ENCODE data around the gene IGSF9. TPM values are rescaled to one million over a fixed set of nuclear protein-coding genes. Genes with fewer than 3 reads are reported as not detected.

IGSF9 gene
- total RNA-seq, 2 experiments from 2014 or later, result not detected

DNA sequence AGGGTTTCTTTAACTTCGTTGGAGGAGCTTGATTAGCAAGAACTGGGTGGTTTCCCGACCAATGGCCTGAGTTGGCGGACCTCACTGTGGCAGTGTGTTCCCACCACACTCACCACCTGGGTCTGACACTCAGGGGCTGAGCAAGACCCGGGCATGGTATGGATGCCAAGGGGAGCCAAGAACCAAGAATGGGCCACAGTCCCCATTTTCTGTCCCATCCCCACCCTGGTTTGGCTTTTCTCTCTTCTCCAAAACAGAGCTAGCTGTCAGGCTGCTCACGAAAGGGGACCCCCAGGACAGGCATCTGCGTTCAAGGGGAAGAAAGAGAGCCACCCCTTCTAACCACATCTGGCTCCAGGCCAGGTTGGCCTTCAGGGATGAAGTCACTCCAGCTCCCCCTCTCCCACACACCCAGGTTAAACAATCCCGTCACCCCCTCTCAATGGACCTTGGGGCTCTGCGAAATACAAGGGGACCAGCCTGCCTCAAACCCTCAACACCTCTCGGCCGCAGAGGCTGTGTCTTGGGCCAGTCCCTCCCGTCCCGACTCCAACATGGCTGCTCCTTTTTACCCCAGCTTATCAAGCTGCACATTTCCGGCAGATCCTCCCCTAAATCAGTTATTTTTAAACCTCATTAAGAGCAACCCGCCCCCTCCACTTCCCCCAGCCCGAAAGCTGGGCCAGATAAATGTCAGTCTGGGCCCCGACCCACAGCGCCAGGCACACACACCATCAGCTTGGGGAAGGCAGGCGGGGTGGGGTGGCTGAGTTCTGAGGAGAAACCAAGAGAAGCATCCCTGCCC, 23.5 kb downstream of the IGSF9 start:
- no peak for ATAC-seq (ENCODE audit: low read depth)

DNA sequence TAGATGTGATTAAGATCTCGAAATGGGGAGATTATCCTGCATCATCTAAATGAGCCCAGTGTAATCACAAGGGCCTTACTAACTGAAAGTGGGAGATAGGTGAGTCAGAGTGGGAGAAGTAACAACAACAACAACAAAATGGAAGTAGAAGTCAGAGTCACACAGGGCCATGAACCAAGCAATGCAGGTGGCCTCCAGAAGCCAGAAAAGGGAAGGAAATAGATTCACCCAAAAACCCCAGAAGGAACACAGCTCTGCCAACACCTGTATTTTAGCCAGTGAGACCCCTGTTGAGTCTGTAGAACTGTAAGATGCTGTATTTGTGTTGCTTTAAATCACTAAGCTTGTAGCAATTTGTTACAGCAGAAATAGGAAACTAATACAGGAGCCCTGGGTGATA, 24.2 kb downstream of the IGSF9 start:
- peaks cover 55% of the 10 kb centered on the region for H3K4me1 Mint-ChIP-seq
- no peaks in the 10 kb centered on the region for H3K9me3 Mint-ChIP-seq
- peak overlapping the region; percentile 98 for H3K27ac Mint-ChIP-seq

More for the DNA sequence above, 23.5 kb downstream of the IGSF9 start:
- Mint-ChIP-seq H3K36me3 (peaks cover 41% of the 10 kb centered on the region), H3K4me3 (peak overlapping the region; percentile 97), H3K27me3 (no peaks in the 10 kb centered on the region), H3K9me3 (no peaks in the 10 kb centered on the region), H3K4me1 (peaks cover 58% of the 10 kb centered on the region), H3K27ac (peak overlapping the region; percentile 98)
- no peak for DNase-seq
- POLR2A ChIA-PET, result interaction anchor here (0.7 to 4.7 kb wide), 6 partner anchors 11 to 124 kb away, joined by 3 to 24 read pairs (median 5); partner anchors contain the start of genes PIGM and SLAMF8

DNA sequence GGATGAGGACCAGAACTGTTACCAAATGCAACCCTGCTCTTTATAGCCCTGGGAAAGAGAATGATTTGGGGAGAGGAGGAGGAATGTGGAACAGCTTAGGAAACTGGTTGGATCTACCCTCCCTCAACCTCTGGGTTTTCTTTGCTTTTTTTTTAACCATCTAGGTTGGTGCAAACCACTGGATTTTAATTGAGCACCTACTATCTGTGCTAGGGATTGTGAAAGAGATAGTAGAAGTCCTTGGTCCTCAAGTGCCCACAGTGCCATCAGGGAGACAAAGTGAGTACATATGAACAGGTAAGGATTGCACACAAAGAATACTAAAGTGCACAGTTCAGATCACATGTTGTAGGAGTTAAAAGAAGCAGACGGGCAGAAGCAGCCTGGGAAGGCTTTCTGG, 24.8 kb downstream of the IGSF9 start:
- Mint-ChIP-seq H3K27me3 (no peaks in the 10 kb centered on the region), H3K27ac (peak overlapping the region; percentile 98), H3K36me3 (peaks cover 41% of the 10 kb centered on the region), H3K4me3 (no peak overlapping the region), H3K4me1 (peaks cover 49% of the 10 kb centered on the region), H3K9me3 (no peaks in the 10 kb centered on the region)
- DNase-seq, result no peak
- no peak for ATAC-seq (ENCODE audit: low read depth)
- POLR2A ChIA-PET, result no interaction called here

More for the DNA sequence above, 24.2 kb downstream of the IGSF9 start:
- Mint-ChIP-seq H3K27me3 (no peaks in the 10 kb centered on the region), H3K36me3 (peaks cover 41% of the 10 kb centered on the region), H3K4me3 (peak overlapping the region; percentile 97)
- no peak for DNase-seq
- POLR2A ChIA-PET, result interaction anchor here (0.7 to 4.7 kb wide), 3 partner anchors 12 to 110 kb away, joined by 3 to 24 read pairs (median 3); partner anchors contain the start of gene SLAMF8
- ATAC-seq (ENCODE audit: low read depth), result no peak

- POLR2A ChIA-PET, result interaction anchor here (0.6 kb wide), 1 partner anchor 154 kb away, joined by 3 read pairs; no protein-coding TSS in a partner anchor
- ATAC-seq (ENCODE audit: low read depth) (no peak), DNase-seq (no peak)
- Mint-ChIP-seq H3K27me3 (no peaks in the 10 kb centered on the region), H3K4me1 (peaks cover 51% of the 10 kb centered on the region), H3K9me3 (no peaks in the 10 kb centered on the region), H3K27ac (no peak overlapping the region), H3K4me3 (no peak overlapping the region), H3K36me3 (peaks cover 40% of the 10 kb centered on the region)
Observed at GRCh38 chr1:159920202-159920601, 25.2 kb downstream of the IGSF9 start.

- Mint-ChIP-seq H3K4me3 (no peak overlapping the region), H3K27ac (no peak overlapping the region), H3K27me3 (no peaks in the 10 kb centered on the region), H3K36me3 (peaks cover 43% of the 10 kb centered on the region), H3K4me1 (peaks cover 55% of the 10 kb centered on the region), H3K9me3 (no peaks in the 10 kb centered on the region)
- DNase-seq (no peak), ATAC-seq (ENCODE audit: low read depth) (no peak)
- POLR2A ChIA-PET, result interaction anchor here (0.6 kb wide), 2 partner anchors 64 to 154 kb away, joined by 3 read pairs; no protein-coding TSS in a partner anchor
Observed at GRCh38 chr1:159919236-159919865, 26.1 kb downstream of the IGSF9 start.

GRCh38 chr1:159918352-159919200, 26.8 kb downstream of the IGSF9 start:
- no peaks in the 10 kb centered on the region for H3K27me3 Mint-ChIP-seq
- peaks cover 43% of the 10 kb centered on the region for H3K36me3 Mint-ChIP-seq
- H3K4me1 Mint-ChIP-seq, result peaks cover 55% of the 10 kb centered on the region
- H3K9me3 Mint-ChIP-seq, result no peaks in the 10 kb centered on the region
- ATAC-seq (ENCODE audit: low read depth) (no peak), DNase-seq (no peak)
- peak overlapping the region; percentile 48 for H3K27ac Mint-ChIP-seq
- H3K4me3 Mint-ChIP-seq, result peak overlapping the region; percentile 16
- POLR2A ChIA-PET, result interaction anchor here (1.3 kb wide), 1 partner anchor 9 kb away, joined by 4 read pairs; no protein-coding TSS in a partner anchor

GRCh38 chr1:159917533-159918351, 27.7 kb downstream of the IGSF9 start:
- DNase-seq (no peak), ATAC-seq (ENCODE audit: low read depth) (no peak)
- Mint-ChIP-seq H3K4me3 (no peak overlapping the region), H3K27me3 (no peaks in the 10 kb centered on the region), H3K36me3 (peaks cover 43% of the 10 kb centered on the region), H3K9me3 (no peaks in the 10 kb centered on the region), H3K4me1 (peaks cover 55% of the 10 kb centered on the region), H3K27ac (peak overlapping the region; percentile 64)
- POLR2A ChIA-PET, result interaction anchor here (1.3 kb wide), 1 partner anchor 10 kb away, joined by 4 read pairs; no protein-coding TSS in a partner anchor

DNA sequence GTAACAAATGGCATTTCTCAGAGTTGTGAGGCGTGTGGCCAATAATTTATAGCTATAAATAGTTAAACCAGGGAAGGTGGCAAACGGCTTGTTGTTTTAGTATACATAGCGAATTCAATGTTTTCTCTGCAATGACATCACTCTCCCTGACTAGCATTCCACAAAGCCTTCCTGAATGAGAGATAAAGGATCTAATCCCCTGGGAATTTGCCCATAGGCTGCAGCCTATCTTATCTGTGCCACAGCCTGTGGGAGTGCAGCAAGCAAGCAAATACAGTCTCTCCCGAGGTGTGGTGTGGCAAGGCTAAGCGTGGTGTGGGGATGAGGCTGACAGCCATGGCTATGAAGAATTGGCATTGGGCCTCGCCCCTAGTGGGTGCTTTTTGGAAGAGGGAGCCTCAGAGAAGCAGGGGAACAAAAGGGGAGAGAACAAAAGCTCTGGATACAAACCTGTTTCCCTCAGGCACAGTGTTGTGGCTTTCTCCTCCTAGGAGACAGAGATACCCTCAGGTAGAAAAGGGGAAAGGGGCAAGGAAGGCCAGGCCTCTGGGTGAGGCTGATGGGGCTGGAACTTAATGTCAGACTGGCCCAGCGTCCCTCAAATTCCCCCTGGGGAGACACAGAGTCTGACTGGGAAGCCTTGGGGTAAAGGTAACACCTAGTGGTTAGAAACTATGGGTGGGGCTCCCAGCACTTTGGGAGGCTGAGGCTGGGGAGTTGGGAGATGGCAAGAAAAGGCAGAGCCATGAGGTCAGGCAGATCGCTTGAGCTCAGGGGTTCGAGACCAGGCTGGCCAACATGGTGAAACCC, 29.0 kb downstream of the IGSF9 start:
- peaks cover 38% of the 10 kb centered on the region for H3K36me3 Mint-ChIP-seq
- no peaks in the 10 kb centered on the region for H3K9me3 Mint-ChIP-seq
- POLR2A ChIA-PET, result interaction anchor here (3.6 kb wide), 1 partner anchor 8 kb away, joined by 26 read pairs; the partner anchor contains the start of gene TAGLN2
- H3K4me3 Mint-ChIP-seq, result no peak overlapping the region
- no peak for ATAC-seq (ENCODE audit: low read depth)
- H3K4me1 Mint-ChIP-seq, result peaks cover 55% of the 10 kb centered on the region
- no peak overlapping the region for H3K27ac Mint-ChIP-seq
- H3K27me3 Mint-ChIP-seq, result no peaks in the 10 kb centered on the region
- DNase-seq, result no peak

DNA sequence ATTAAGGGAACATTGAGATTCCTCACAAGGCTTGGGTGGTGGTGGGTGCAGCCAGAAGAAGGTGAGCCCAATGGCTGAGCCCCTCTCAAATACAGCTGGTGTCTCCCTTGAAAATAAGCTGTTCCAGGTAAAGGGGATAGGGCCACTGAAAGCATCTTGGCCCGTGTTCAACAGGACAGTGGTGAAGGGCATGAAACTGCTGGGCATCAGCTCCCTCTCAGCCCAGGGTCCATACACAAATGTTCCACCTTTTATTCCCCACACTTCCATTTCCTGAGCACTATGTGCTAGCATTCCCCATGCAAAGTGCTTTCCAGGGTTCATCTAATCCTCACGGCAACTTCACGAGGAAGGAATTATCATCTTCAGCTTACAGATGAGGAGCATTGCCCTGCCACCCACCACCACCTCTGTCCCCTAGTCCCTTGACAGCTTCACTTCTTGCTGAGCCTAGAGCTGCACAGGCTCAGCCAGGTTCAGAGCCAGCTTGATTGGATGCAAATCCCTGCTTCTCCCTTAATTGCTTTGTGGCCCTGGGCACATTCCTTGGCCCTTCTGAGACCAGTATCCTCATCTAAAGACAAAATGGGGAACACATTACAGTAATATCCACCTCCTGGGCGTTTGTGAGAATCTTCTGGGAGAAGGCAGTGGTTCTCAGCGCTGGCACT, 29.7 kb downstream of the IGSF9 start:
- Mint-ChIP-seq H3K27me3 (no peaks in the 10 kb centered on the region), H3K9me3 (no peaks in the 10 kb centered on the region), H3K4me3 (no peak overlapping the region), H3K27ac (peak overlapping the region; percentile 52), H3K4me1 (peaks cover 56% of the 10 kb centered on the region), H3K36me3 (peaks cover 32% of the 10 kb centered on the region)
- DNase-seq, result no peak
- POLR2A ChIA-PET, result interaction anchor here (3.6 kb wide), 1 partner anchor 9 kb away, joined by 26 read pairs; the partner anchor contains the start of gene TAGLN2
- no peak for ATAC-seq (ENCODE audit: low read depth)

DNA sequence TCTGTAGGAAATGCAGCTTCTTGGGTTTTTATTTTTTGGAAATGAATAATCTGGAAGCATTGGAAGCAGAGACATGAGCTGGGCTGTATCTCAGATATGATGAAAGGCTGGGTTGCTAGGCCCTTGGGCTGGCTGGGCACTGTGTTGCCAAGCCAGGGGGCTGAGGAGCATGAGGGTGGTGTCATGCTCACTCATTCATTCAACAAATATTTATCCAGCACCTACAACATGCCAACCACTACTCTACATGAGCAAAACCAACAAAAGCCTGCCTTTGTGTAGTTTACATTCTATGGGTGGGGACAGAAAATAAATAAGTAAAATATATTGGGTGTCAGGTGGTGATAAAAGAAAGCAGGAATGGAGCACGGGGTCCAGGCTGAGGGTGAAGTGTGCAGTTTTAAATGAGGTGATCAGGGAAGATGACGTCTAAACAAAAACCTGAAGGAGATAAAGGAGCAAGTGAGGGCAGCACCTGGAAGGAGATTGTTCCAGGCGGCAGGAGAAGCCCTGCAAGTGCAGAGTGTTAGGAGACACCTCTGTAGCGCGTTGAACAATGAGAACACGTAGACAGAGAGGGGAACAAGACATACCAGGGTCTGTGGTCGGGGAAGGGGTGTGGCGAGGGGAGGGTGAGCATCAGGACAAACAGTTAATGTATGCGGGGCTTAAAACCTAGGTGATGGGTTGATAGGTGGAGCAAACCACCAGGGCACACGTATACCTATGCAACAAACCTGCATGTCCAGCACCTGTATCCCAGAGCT, 31.0 kb downstream of the IGSF9 start:
- DNase-seq (no peak), ATAC-seq (ENCODE audit: low read depth) (no peak)
- Mint-ChIP-seq H3K36me3 (peaks cover 25% of the 10 kb centered on the region), H3K9me3 (no peaks in the 10 kb centered on the region), H3K27ac (peak overlapping the region; percentile 14), H3K4me3 (no peak overlapping the region), H3K27me3 (no peaks in the 10 kb centered on the region), H3K4me1 (peaks cover 59% of the 10 kb centered on the region)
- POLR2A ChIA-PET, result interaction anchor here (0.6 to 3.6 kb wide), 2 partner anchors 10 to 467 kb away, joined by 5 to 26 read pairs; partner anchors contain the start of gene TAGLN2
